Stomach (tissue), 9 donors: ENCODE results near the gene IL12RB2. TPM values are rescaled to one million over a fixed set of nuclear protein-coding genes. Genes with fewer than 3 reads are reported as not detected.

Experiments
- DNase-seq, 2 donors: peaks; one replicate each; pipeline versions ENCODE4 v3.0.0 to v3.0.0-alpha.2; 2013 to 2019
- H3K27ac ChIP-seq, 5 donors: fragments of 200-600 bp in 4 of 5; sonication (generic) in 4 of 5; one replicate each; pipeline ENCODE4 v1.5.1; 2013 to 2019; ENCODE audit warnings: mild to moderate bottlenecking in 1 of 5, moderate library complexity in 1 of 5
- H3K27me3 ChIP-seq, 3 donors: fragments of 200-600 bp; sonication (generic); one replicate each; pipeline ENCODE4 v1.5.1; 2017 to 2019; ENCODE audit warnings: mixed run types in 1 of 3
- H3K36me3 ChIP-seq, 4 donors: fragments of 200-600 bp; sonication (generic); 1 replicate in 3 of 4; 2 replicates in 1 of 4; pipeline ENCODE4 v1.5.1; 2016 to 2019
- H3K4me1 ChIP-seq, 4 donors: fragments of 200-600 bp; sonication (generic); one replicate each; pipeline ENCODE4 v1.5.1; 2016 to 2019
- H3K4me3 ChIP-seq, 4 donors: fragments of 200-600 bp; sonication (generic) in 3 of 4; one replicate each; pipeline ENCODE4 v1.5.1; 2016 to 2019; ENCODE audit warnings: mild to moderate bottlenecking in 1 of 4
- H3K9me3 ChIP-seq, 4 donors: fragments of 200-600 bp; sonication (generic); one replicate each; pipeline ENCODE4 v1.5.1; 2016 to 2019
- EP300 ChIP-seq: sonication (generic); formaldehyde crosslinking; IDR thresholded peaks from one replicate; pipeline ENCODE4 v1.6.1; 2017; ENCODE audit warnings: antibody characterized with exemption
- POLR2A ChIP-seq, 4 donors: fragments of 450-650 bp; IDR thresholded peaks; one replicate each; pipeline ENCODE4 v1.6.1; 2016; ENCODE audit warnings: antibody characterized with exemption in 4 of 4, control low read depth in 2 of 4, mild to moderate bottlenecking in 1 of 4, moderate library complexity in 1 of 4
- POLR2AphosphoS5 ChIP-seq, 3 donors: sonication (generic); formaldehyde crosslinking; IDR thresholded peaks; one replicate each; pipeline ENCODE4 v1.6.1; 2016; ENCODE audit warnings: antibody characterized with exemption in 3 of 3
- WGBS, 5 donors: extraction: QIAGEN DNeasy Blood & Tissue Kit in 3 of 5; methylation state at CpG; one replicate each; pipeline versions ENCODE4 v1.1.5 to v1.1.7; 2013 to 2018; 5-methylcytosine and 5-hydroxymethylcytosine counted together
- intact Hi-C: fragments of 100-400 bp; cut with DNase I; formaldehyde crosslinking; loops from one replicate; pipeline ENCODE4 v1.15.1; 2023; ENCODE audit warnings: low total_unique reads
- polyA plus RNA-seq, 3 donors: library from polyadenylated mRNA; stranded (reverse); fragments of 200-250 nt; gene quantifications; one replicate each; pipeline ENCODE4 v1.2.3, GENCODE V29; 2013
- total RNA-seq, 5 donors: library from RNA; depleted of rRNA; stranded (reverse); fragments of >200 nt; gene quantifications; one replicate each; pipeline versions ENCODE4 v1.1.0 to v1.2.3, GENCODE V29; 2014 to 2016
- TF ChIP-seq, protein P1 (sequence below), 7 experiments: fragments of 450-650 bp in 4 of 7; fragments of 200-600 bp in 3 of 7; sonication (generic) in 3 of 7; IDR thresholded peaks; one replicate each; pipeline ENCODE4 v1.5.1; 2016 to 2019; ENCODE audit warnings: antibody characterized with exemption in 7 of 7, control low read depth in 2 of 7, mild to moderate bottlenecking in 1 of 7
- donor health status: healthy with polysubstance abuse.
- donor health status: Bipolar disorder and iron deficiency.
- donor health status: healthy.

Gene IL12RB2
- total and polyA plus RNA-seq, 8 donors: 0.06 to 1.2 (median 0.29) TPM; not detected in 3

DNA sequence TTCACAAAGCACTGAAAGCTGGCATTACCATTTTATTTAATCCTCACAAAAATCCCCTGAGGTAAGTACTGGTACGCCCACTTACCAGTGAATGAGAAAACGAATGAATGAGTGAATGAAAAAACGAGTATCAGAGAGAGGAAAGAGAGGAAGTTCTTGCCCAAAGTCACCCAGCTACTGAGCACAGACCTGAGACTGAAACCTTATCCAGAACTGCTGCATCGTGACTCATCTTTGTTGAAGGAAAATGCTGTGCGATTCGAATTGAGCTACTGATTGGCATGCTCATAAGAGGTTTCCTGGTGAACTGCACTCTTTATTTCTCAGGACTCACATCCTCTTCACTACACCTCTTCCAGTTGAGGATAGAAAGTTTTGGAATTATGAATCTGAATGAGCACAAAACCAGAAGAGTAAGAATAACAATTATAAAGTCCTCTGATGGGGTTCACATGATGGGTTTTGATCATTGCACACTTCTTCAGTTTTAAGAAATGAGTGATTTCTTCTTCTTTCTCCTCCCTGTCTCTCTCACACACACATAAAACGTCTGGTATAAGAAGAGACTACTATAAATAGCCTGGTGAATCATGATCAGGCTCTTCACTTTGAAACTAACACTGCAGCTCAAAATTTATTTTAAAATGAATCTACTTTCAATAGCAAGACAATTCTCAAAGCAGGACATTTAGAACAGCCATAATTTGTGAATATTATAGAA is 32.1 kb downstream of the IL12RB2 start:
- peaks cover 0 to 3% (median 0%) of the 10 kb centered on the region in 4 donors for H3K4me1 ChIP-seq
- H3K27ac ChIP-seq: no peak overlapping the region
- intact Hi-C loops: no loop called here
- H3K36me3 ChIP-seq: no peaks in the 10 kb centered on the region
- WGBS, 5 donors: 50 to 66% (median 62%) methylated on average over 7 of the region's 7 CpGs
- no peaks in the 10 kb centered on the region for H3K27me3 ChIP-seq
- TF ChIP-seq, protein P1, sequence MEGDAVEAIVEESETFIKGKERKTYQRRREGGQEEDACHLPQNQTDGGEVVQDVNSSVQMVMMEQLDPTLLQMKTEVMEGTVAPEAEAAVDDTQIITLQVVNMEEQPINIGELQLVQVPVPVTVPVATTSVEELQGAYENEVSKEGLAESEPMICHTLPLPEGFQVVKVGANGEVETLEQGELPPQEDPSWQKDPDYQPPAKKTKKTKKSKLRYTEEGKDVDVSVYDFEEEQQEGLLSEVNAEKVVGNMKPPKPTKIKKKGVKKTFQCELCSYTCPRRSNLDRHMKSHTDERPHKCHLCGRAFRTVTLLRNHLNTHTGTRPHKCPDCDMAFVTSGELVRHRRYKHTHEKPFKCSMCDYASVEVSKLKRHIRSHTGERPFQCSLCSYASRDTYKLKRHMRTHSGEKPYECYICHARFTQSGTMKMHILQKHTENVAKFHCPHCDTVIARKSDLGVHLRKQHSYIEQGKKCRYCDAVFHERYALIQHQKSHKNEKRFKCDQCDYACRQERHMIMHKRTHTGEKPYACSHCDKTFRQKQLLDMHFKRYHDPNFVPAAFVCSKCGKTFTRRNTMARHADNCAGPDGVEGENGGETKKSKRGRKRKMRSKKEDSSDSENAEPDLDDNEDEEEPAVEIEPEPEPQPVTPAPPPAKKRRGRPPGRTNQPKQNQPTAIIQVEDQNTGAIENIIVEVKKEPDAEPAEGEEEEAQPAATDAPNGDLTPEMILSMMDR (IDR thresholded peaks at IDR 0.05): no peak
- TF ChIP-seq POLR2AphosphoS5 (IDR thresholded peaks at IDR 0.05): no peak
- H3K4me3 ChIP-seq: no peak overlapping the region
- no peak for DNase-seq
- H3K9me3 ChIP-seq: no peaks in the 10 kb centered on the region

DNA sequence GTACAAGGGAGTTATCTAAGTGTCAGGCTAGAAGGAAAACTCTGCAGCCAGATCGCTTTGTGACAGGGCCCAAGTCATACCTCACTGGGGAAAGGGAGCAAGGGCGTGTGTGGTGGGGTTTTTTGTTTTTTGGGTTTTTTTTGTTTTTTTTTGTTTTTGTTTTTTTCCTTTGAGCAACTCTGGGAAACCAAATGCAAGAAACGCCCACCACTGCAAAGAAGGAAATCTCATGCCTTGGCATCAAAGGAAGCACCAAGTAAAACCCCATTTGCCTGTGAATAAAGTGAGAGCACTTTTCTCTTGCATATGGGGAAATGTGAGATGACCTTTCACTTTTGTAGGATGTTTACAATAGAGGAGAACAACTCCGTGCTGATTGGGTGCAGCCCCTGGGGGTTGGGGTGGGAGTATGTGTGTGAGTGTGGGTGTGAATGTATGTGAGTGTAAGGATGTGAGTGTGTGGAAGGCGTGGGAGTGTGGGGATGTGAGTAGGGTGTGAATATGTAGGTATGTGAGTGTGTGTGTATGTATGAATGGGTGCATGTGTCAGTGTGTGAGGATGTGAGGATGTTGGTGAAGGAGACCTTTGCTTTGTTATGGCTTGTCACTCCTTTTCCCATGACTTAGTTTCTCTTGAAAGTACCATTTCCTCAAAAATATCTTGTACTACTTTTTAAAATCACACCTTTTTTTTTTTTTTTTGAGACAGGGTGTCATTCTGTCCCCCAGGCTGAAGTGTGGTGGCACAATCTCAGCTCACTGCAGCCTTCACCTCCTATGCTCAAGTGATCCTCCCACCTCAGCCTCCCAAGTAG is 34.6 kb downstream of the IL12RB2 start:
- Histone ChIP-seq H3K27me3 (no peaks in the 10 kb centered on the region), H3K4me1 (peaks cover 0 to 3% (median 0%) of the 10 kb centered on the region in 4 donors), H3K27ac (no peak overlapping the region), H3K9me3 (no peaks in the 10 kb centered on the region), H3K4me3 (no peak overlapping the region), H3K36me3 (no peaks in the 10 kb centered on the region)
- peak in 1 of 2 donors; percentile 23 for DNase-seq
- intact Hi-C loops: no loop called here
- TF ChIP-seq EP300: no peak
- 59 to 71% (median 64%) methylated on average over 5 of the region's 5 CpGs for WGBS, 5 donors

DNA sequence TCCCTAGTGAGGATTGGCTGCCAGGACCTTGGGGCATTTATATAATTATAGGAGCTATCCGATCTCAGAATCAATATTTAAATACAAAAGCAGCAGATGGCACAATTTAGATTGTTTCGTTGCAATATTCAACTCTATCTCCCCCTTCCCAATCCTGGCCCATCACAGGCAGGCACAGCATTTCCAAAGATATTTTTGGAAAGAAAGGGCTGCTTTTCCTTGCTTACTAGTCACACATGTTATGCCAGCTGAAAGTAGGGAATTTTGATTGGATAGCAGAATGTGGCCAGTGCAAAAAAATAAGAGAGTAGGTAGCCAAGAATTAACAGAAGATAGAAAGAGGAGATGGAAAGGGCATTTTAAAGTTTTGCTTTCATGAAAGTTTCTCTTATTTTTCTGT is 37.9 kb downstream of the IL12RB2 start:
- DNase-seq: no peak
- intact Hi-C loops: loop anchor here (5.0 kb wide), 1 partner anchor 147 kb away; no protein-coding TSS in a partner anchor
- WGBS, 5 donors: 34 to 55% (median 48%) methylated on average over 2 of the region's 2 CpGs
- H3K4me1 ChIP-seq: no peaks in the 10 kb centered on the region
- no peaks in the 10 kb centered on the region for H3K9me3 ChIP-seq
- TF ChIP-seq EP300: no peak
- TF ChIP-seq, protein P1 (IDR thresholded peaks at IDR 0.05): no peak
- no peak for TF ChIP-seq POLR2AphosphoS5 (IDR thresholded peaks at IDR 0.05)
- TF ChIP-seq POLR2A (IDR thresholded peaks at IDR 0.05): no peak
- no peak overlapping the region for H3K4me3 ChIP-seq
- no peak overlapping the region for H3K27ac ChIP-seq
- no peaks in the 10 kb centered on the region for H3K36me3 ChIP-seq
- no peaks in the 10 kb centered on the region for H3K27me3 ChIP-seq

DNA sequence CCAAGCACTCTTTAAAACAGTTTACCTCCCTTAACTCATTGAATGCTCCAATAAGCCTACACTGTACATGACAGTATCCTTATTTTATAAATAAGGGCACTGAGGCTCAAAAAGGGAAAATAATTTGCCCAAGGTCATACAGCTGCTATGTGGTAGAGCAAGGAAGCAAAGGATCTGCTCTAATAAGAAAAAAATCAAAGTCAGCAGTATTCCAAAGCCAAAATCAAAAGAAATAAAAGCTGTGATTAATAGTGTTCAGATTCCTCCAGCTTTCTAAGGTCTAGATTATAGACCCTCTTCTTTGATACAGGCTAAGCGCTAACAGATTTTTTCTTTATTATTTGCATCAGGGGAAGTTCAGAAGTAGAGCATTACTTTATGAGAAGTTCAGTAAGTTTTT is 39.3 kb downstream of the IL12RB2 start:
- Histone ChIP-seq H3K27me3 (no peaks in the 10 kb centered on the region), H3K4me1 (no peaks in the 10 kb centered on the region), H3K36me3 (no peaks in the 10 kb centered on the region), H3K9me3 (no peaks in the 10 kb centered on the region), H3K4me3 (no peak overlapping the region), H3K27ac (no peak overlapping the region)
- DNase-seq: no peak
- TF ChIP-seq POLR2AphosphoS5 (IDR thresholded peaks at IDR 0.05) (no peak), EP300 (no peak), POLR2A (IDR thresholded peaks at IDR 0.05) (no peak)
- TF ChIP-seq, protein P1 (IDR thresholded peaks at IDR 0.05): no peak
- intact Hi-C loops: loop anchor here (5.0 kb wide), 1 partner anchor 145 kb away; no protein-coding TSS in a partner anchor
- WGBS, 5 donors: 97 to 100% (median 100%) methylated on average over 1 of the region's 1 CpG
